ENCODE data around the gene KCNMA1.

KCNMA1 gene

DNA sequence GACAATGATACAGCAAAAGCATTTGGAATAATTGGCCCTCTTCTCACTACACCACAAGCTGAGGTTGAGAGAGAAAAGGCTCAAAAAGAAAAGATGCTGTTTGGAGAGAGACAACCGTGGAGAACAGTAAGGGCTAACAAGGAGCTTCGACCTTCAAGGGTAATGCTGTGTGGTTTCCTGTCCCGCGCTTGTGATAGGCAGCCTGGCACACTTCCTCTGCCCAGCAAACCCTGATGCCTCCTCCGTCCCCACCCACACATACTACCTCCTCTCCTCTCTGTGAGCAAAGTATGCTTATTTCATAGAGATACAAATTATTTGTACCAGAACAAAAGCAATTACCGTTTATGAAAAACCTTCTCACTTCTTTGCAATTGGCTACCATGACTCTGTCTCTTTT, 755.4 kb downstream of the KCNMA1 start:
- peaks cover 4% of the 10 kb centered on the region for H3K9me3 Mint-ChIP-seq
- H3K27ac Mint-ChIP-seq: no peak overlapping the region
- ATAC-seq: peak; percentile 81
- peaks cover 26% of the 10 kb centered on the region for H3K4me1 Mint-ChIP-seq
- H3K27me3 Mint-ChIP-seq: no peaks in the 10 kb centered on the region
- no peak overlapping the region for H3K4me3 Mint-ChIP-seq
- no peaks in the 10 kb centered on the region for H3K36me3 Mint-ChIP-seq

- Mint-ChIP-seq H3K9me3 (peaks cover 4% of the 10 kb centered on the region), H3K36me3 (no peaks in the 10 kb centered on the region), H3K4me1 (peaks cover 26% of the 10 kb centered on the region), H3K27me3 (no peaks in the 10 kb centered on the region), H3K4me3 (no peak overlapping the region), H3K27ac (no peak overlapping the region)
- peak; percentile 47 for ATAC-seq
Observed at GRCh38 chr10:76881477-76882220, 756.0 kb downstream of the KCNMA1 start.

GRCh38 chr10:76880931-76881330, 756.7 kb downstream of the KCNMA1 start:
- no peak overlapping the region for H3K27ac Mint-ChIP-seq
- peaks cover 26% of the 10 kb centered on the region for H3K4me1 Mint-ChIP-seq
- no peak overlapping the region for H3K4me3 Mint-ChIP-seq
- no peaks in the 10 kb centered on the region for H3K36me3 Mint-ChIP-seq
- H3K9me3 Mint-ChIP-seq: peaks cover 4% of the 10 kb centered on the region
- ATAC-seq: no peak
- no peaks in the 10 kb centered on the region for H3K27me3 Mint-ChIP-seq

DNA sequence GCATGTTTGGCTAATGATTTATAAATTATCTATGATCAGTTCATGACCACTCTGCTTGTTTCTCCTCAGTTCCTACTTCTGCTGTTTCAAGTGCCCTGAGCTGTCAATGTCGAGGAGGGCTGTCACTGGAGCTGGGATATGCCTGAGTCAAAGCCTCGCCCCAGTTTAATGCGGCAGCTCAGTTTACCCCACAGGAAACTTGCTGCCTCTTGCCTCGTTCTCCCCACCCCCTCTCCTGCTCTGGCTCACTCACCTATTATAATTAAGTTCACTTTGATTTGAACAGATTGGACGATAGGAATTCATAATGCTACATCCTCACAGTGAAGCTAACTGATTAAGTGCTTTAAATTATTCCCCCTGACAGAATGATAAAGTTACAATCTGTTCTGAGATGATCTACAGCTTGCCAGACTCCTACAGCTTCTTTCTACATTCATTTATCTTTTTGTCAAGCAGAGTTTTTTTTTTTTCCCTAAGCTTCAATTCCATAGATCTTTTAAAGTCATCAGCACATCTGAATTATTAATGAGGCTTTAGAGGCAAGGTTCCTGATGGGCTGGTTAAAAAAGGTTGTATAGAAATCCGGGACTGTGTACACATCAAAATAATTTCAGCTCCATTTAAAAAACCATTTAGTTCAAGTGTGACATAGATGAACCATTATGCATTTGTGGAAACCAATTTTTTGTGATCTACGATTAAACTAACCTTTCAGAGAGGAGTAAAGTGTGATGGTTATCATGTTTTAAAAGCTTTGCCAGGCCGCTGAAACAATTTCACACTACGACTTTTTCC, 758.3 kb downstream of the KCNMA1 start:
- Mint-ChIP-seq H3K36me3 (no peaks in the 10 kb centered on the region), H3K9me3 (peaks cover under 1% of the 10 kb centered on the region), H3K4me1 (peaks cover 23% of the 10 kb centered on the region), H3K27ac (no peak overlapping the region), H3K27me3 (no peaks in the 10 kb centered on the region), H3K4me3 (no peak overlapping the region)
- no peak for ATAC-seq

GRCh38 chr10:76878514-76878913, 759.1 kb downstream of the KCNMA1 start:
- Mint-ChIP-seq H3K9me3 (no peaks in the 10 kb centered on the region), H3K36me3 (no peaks in the 10 kb centered on the region), H3K27ac (no peak overlapping the region), H3K27me3 (no peaks in the 10 kb centered on the region), H3K4me1 (peaks cover 17% of the 10 kb centered on the region), H3K4me3 (no peak overlapping the region)
- no peak for ATAC-seq

- ATAC-seq: no peak
- no peaks in the 10 kb centered on the region for H3K9me3 Mint-ChIP-seq
- H3K4me1 Mint-ChIP-seq: no peaks in the 10 kb centered on the region
- no peaks in the 10 kb centered on the region for H3K36me3 Mint-ChIP-seq
- no peak overlapping the region for H3K4me3 Mint-ChIP-seq
- H3K27ac Mint-ChIP-seq: no peak overlapping the region
- no peaks in the 10 kb centered on the region for H3K27me3 Mint-ChIP-seq
Observed at GRCh38 chr10:76874896-76875295, 762.7 kb downstream of the KCNMA1 start.

DNA sequence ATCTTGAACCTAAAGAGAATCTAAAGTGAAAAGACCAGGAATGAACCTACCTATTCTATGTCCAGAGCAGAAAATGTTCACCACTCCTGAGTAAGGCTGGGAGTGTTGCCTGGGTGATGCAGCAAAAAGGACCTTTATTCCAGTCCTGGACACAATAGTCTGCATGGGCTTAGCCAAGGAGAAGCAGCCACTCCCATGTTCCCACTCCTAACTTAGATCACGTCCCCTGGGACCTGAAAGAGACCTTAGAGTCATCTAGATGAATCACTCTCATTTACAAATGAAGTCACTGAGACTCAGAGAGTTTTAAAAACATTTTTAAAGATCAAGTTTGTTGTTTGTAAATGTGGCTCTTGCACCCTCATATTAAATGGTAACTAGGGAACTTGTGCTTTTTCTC, 763.4 kb downstream of the KCNMA1 start:
- Mint-ChIP-seq H3K27me3 (no peaks in the 10 kb centered on the region), H3K9me3 (no peaks in the 10 kb centered on the region), H3K4me3 (no peak overlapping the region), H3K36me3 (no peaks in the 10 kb centered on the region), H3K4me1 (no peaks in the 10 kb centered on the region), H3K27ac (no peak overlapping the region)
- no peak for ATAC-seq

GRCh38 chr10:76871697-76872295, 765.8 kb downstream of the KCNMA1 start:
- Mint-ChIP-seq H3K27me3 (no peaks in the 10 kb centered on the region), H3K36me3 (no peaks in the 10 kb centered on the region), H3K4me3 (no peak overlapping the region), H3K4me1 (no peaks in the 10 kb centered on the region), H3K9me3 (no peaks in the 10 kb centered on the region), H3K27ac (no peak overlapping the region)
- no peak for ATAC-seq

DNA sequence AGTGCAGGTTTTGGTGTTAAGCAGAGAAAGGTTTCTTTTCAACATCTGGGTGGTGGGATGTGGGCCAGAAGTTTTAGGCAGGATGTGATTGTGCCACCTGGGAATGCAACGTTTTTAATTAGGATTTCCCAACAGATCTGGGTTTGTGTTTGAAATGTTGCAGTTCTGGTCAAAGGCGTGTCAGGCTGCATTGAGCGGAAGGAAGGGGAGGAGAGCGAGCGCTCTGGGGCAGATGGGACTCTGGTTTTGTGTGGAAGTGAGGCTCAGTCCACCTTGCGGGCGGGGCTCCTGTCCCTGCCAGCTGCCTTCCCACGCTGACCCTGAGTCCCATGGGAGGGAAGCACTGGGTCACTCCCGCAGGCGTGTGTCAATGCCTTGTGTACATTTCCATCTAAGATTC, 767.7 kb downstream of the KCNMA1 start:
- peak; percentile 53 for ATAC-seq
- no peaks in the 10 kb centered on the region for H3K27me3 Mint-ChIP-seq
- H3K27ac Mint-ChIP-seq: no peak overlapping the region
- no peak overlapping the region for H3K4me3 Mint-ChIP-seq
- H3K9me3 Mint-ChIP-seq: no peaks in the 10 kb centered on the region
- no peaks in the 10 kb centered on the region for H3K36me3 Mint-ChIP-seq
- H3K4me1 Mint-ChIP-seq: no peaks in the 10 kb centered on the region

DNA sequence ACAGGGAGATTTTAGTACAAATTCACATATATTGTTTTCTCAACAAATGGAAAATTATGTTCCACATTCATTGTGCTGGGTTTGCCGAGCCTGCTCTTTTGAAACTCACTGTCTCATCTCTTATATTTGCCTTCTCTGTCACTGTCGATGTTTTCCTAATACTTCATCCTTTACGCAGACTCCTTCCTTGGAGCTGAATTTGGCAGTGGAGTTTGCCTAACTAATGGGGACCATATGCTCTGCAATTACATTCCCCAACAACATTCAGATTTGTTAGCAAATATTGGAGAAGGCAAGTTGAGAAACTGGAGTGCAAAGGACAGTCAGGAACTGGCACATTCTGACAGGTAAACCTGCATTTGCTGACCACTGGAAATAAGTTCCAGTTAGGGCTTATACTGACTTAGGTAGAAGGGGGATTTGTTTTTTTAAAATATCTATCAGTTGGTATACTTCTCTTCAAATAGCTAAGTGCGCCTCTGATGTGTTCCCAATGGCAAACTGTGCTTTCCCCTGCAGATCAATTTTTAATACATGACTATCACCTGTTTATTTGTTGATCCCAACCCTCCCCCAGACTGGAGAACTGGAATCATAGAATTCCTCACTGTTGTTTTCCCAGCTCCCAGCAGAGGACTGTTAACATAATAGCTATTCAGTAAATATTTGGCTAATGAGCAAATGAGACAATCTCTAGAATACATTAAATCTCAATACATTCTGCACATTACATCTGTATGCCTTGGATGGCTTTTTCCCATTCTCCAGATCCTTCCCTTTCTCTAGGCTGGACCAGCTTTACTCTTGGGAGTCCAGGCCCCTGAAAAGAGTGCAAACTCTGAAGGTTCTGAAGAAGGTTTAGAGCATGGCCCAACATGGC, 769.3 kb downstream of the KCNMA1 start:
- H3K27ac Mint-ChIP-seq: no peak overlapping the region
- H3K36me3 Mint-ChIP-seq: no peaks in the 10 kb centered on the region
- H3K4me3 Mint-ChIP-seq: no peak overlapping the region
- H3K4me1 Mint-ChIP-seq: no peaks in the 10 kb centered on the region
- no peak for ATAC-seq
- H3K27me3 Mint-ChIP-seq: no peaks in the 10 kb centered on the region
- no peaks in the 10 kb centered on the region for H3K9me3 Mint-ChIP-seq

GRCh38 chr10:76866841-76867586, 770.6 kb downstream of the KCNMA1 start:
- H3K36me3 Mint-ChIP-seq: no peaks in the 10 kb centered on the region
- H3K9me3 Mint-ChIP-seq: no peaks in the 10 kb centered on the region
- no peak for ATAC-seq
- H3K27ac Mint-ChIP-seq: no peak overlapping the region
- H3K4me3 Mint-ChIP-seq: no peak overlapping the region
- no peaks in the 10 kb centered on the region for H3K27me3 Mint-ChIP-seq
- no peaks in the 10 kb centered on the region for H3K4me1 Mint-ChIP-seq

DNA sequence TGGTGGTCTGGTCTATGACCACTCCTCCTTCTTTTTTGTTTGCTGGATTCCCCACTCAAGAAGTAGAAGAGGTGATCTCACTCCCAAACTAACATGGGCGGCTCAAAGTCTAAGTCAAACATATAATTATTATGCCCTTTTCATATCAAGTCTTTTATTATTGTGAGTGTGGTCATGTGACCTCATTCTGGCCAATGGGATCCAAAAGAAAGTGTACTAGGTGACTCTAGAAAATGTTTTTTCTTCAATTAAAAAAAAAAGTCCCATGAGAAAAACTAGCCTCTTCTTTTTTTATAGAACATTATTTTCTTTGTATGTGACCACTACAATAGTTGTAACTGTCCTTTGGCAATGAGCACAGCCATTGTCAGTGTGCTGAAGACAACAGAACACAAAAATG, 772.7 kb downstream of the KCNMA1 start:
- Mint-ChIP-seq H3K36me3 (no peaks in the 10 kb centered on the region), H3K9me3 (peaks cover 2% of the 10 kb centered on the region), H3K4me1 (no peaks in the 10 kb centered on the region), H3K27me3 (no peaks in the 10 kb centered on the region), H3K27ac (no peak overlapping the region), H3K4me3 (no peak overlapping the region)
- no peak for ATAC-seq

GRCh38 chr10:76858721-76859120, 778.9 kb downstream of the KCNMA1 start:
- Mint-ChIP-seq H3K36me3 (no peaks in the 10 kb centered on the region), H3K27ac (no peak overlapping the region), H3K4me3 (no peak overlapping the region), H3K27me3 (no peaks in the 10 kb centered on the region), H3K4me1 (no peaks in the 10 kb centered on the region), H3K9me3 (peaks cover 10% of the 10 kb centered on the region)
- ATAC-seq: no peak

DNA sequence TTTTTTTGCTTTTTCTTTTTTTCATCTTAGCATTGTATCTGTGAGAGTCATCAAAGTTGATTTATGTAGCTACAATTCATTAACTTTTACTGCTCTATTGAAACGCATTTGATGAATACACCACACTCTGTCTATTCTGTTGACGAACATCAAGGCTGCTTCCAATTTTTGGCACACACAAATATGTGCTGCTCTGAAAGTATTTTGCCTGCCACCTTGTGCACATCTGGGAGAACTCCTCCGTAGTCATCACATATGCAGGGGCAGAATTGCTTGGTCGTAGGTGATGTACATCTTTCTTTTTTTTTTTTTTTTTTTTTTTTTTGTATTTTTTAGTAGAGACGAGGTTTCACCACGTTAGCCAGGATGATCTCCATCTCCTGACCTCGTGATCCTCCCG, 796.8 kb downstream of the KCNMA1 start:
- H3K9me3 Mint-ChIP-seq: no peaks in the 10 kb centered on the region
- H3K4me1 Mint-ChIP-seq: no peaks in the 10 kb centered on the region
- ATAC-seq: no peak
- H3K27me3 Mint-ChIP-seq: no peaks in the 10 kb centered on the region
- H3K36me3 Mint-ChIP-seq: no peaks in the 10 kb centered on the region
- H3K27ac Mint-ChIP-seq: no peak overlapping the region
- no peak overlapping the region for H3K4me3 Mint-ChIP-seq
